Activated CD4-positive, alpha-beta T cell treated with anti-CD3 and anti-CD28 coated beads, Interleukin-2, Interleukin-4, amounts not matched to agents 100 ng/mL and 50 ng/mL, durations not matched to agents 16 hours and 8 hours (primary cell): Measurements from ENCODE around the gene INSIG1.

Source experiments
- DNase-seq: peaks from one replicate; pipeline ENCODE4 v3.0.0-alpha.2; 2020; ENCODE audit warnings: low spot score

The INSIG1 gene

DNA sequence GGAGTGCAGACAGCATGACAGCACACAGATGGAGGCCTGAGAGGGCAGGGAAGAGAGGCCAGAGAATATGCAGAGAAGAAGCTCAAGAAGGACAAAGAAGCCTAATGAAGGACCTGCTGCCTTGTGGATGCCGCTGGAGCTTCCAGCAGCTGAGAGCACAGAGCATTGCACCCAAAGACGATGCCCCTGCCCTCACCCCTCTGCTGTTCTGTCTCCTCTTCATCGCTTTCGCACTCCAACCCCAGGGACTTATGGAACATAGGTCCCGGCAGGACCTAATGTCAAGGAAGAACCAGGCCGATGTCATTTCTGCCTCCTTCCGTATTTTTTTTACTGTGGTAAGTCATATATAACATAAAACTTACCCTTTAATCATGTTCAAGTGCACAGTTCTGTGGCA is 12.3 kb upstream of the INSIG1 start:
- DNase-seq, result no peak

DNA sequence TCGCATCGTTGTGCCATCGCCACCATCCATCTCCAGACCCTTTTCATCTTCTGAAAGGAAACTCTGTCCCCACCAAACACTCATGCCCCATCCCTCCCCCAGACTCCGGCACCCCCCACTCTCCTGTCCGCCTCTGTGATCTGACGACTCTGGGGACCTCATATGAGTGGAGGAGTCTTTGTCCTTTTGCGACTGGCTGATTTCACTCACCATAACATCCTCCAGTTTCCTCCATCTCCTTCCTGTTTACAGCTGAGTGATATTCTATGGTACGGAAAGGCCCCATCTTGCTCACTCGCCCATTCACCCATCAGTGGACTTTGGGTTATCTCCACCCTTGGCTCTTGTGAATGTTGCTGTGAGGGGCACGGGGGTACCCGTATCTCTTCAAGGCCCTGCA is 11.8 kb upstream of the INSIG1 start:
- peak; percentile 42 for DNase-seq

DNA sequence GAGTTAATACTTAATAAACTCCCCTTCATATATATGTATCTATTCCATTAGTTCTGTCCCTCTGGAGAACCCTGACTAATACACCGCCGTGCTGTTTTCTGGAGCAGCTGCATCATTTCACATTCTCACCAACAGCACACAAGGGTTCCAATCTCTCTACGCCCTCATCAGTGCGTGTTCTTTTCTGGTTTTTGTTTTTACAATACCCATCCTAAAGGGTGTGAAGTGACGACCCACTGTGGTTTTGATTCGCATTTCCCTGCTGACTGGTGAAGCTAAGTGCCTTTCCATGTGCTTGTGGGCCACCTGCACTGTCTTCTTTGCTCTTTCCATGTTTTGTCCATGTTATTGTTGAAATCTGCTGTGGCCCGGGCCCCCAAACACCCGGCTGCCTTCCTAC is 11.0 kb upstream of the INSIG1 start:
- DNase-seq, result peak; percentile 52

DNA sequence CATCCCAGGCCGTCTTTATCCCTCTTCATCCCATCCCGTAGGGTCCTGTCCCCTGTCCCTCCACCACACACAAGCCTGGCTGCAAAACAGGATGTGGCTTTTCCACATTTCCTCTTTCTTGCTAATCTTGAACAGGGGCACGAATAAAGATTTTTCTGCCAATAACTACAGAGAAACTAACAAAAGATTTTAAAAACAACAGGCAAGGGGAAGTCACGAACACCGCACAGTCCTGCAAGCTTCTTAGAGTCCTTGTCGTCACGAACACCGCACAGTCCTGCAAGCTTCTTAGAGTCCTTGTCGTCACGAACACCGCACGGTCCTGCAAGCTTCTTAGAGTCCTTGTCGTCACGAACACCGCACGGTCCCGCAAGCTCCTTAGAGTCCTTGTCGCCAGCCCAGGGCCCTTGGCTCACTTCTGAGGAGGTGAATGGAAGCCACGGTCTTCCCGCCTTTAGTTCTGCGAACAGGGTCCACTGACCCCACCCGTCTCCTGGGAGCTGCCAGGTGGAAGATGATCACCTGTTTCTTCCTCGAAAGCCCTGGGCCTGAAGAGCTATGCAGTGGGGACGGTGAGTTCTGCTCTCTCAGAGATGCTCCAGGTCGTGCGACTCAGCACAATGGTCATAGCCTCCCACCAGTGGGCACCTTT is 10.3 kb upstream of the INSIG1 start:
- DNase-seq, result no peak

DNA sequence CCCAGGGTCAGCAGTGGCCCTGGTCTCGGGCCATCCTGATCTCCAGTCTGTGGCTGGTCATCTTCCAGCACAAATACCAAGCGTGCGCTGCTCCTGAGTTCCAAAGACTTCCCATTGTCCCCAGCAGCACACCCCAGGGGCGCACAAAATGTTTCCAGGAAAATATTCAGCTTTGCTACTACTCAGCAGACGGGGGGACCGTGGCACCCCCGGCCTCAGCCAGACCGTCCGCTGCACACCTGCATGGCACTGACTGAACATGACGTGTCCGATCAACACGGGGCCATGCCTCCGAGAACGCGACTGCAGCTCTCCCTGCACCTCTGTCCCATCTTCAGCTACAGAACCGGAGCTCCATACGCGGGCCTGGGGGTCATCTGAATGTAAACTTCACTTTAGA is 9.6 kb upstream of the INSIG1 start:
- no peak for DNase-seq

DNA sequence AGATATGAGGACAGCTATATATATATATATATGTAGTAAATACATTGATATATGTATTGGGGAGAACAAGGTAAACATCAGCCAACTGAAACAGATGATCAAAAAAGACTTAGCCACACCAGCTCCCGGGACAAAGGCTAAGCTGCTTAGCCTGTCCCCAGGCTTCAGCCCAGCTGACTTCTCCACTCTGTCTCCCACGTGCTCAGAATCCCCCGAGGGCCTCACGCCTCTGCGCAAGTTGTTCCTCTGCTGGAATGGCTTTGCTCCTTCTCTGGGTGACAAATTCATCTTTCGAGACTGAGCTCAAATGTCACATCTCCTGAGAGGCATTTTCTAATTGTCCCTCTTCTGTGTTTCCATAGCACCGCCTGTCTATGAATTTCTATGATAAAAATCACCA is 8.6 kb upstream of the INSIG1 start:
- no peak for DNase-seq

DNA sequence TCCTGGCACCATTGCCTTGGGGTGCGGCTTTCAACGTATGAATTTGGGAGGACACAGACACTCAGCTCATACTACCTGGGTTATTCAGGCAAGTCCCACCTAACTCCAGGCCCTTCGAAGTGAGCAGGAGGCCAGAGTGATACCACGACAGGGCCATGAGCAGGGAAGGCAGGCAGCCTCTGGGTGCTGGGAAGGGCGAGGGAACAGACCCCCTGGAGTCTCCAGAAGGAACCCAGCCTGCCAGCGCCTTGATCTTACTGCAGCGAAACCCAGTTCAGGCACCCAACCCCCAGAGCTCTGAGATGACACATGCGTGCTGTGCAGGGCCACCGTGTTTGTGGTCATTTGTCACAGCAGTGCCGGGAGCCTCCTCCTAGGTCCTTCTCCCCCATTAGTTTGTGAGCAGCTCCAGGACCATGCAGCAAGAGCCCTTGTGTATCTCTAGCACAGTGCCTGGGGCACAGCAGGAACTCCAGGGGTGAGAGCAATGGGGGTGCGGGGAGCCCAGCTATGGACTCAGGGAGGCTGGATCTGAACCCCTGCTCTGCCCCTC is 7.7 kb upstream of the INSIG1 start:
- DNase-seq, result no peak

DNA sequence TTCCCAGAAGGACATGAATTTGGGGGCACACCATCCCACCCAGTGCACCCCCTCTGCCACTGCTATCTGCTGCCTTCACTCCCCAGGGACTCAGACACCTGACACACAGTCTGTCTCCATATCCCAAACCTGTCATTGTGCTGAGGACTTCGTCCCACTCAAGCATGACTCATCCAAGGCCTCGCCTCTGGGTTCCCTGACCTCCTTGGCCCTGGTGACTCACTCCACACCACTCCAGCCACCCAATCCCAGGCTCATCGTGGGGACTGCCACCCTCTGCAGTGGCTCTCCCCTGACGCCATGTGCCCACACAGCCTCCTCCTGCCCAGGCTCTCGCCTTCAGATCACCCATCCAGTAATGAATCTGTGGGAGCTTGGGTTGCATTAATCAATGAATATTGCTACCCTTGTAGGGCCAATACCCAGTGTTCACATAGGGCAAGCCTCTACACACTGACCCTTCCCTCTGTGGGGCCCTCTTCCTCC is 6.6 kb upstream of the INSIG1 start:
- no peak for DNase-seq

DNA sequence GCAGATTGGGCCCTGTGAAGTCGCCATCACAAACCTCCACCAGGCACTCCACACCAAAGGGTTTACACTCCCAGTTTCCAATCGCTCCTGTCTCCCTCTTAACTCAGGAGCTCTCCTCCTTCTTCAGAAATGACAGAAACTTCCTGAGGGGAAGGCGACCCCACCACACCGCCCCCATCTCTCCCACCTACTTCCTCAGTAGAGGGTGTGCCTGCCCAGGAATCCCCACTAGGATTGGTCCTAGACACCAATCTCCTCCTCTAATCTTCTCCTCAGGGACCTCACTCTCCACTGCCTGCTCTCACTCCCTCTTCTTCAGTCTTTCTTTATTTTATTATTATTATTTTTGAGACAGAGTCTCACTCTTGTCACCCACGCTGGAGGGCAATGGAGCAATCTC is 5.9 kb upstream of the INSIG1 start:
- no peak for DNase-seq

DNA sequence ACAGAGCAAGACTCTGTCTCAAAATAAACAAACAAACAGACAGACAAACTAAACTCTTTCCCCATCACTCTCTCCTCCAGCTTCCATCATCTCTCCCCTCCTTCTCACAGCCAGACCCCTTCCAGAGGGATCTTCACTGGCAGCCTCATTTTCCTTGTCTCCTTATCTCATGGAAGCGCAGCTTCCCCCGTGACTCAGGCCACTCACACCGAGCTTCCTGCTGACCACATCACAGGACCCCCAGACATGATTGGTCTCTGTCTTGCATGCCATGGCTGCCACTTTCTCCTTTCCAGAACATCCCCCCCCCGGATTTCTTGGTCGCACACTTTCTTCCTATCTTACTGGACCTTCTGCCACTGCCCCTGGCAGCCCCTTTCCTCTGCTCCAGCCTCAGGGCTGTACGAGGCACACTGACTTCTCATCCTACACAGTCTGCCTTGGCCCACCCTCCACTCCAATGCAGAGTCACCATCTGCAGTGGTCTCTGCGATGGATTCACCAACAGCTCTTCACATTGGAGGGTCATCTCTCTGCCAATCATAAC is 4.9 kb upstream of the INSIG1 start:
- DNase-seq, result no peak

DNA sequence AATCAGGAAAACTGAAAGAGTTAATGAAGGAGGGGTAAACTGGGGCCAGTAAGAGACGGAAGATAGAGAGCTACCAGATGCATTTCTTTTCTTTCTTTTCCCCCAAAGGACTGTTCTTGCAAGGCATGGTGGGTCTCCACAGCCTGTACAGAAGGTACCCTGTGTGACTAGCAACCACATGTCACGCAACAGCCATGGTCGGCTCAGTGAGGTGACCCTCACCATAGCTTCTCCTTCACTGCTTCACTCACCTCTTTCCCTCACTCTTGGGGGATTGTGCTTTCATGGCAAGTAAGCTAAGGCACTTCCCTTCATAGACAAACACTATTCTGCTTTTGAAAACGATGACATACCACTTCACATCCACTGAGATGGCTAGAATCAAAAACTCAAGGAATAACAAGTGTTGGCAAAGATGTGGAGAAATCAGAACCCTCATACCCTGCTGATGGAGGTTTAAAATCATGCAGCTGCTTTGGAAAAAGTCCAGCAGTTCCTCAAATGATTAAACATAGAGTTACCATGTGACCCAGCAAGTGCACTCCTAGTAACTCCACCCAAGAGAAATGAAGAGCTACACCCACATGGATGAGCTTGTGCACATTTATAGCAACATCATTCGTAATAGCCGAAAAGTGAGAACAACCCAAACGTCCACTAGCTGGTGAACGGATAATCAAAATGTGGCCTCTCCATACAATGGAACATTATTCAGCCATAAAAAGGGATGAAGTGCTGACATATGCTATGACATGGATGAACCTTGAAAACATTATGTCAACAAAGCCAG is 3.8 kb upstream of the INSIG1 start:
- no peak for DNase-seq

DNA sequence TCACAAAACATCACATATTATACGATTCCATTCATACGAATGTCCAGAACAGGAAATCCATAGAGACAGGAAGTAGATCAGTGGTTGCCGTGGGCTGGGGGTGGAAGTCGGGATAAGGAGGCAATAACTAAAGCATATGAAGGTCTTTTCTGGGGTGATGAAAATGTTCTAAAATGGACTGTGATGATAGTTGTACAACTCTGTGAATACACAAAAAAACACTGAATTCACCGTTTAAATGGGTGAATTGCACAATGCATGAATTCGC is 3.2 kb upstream of the INSIG1 start:
- DNase-seq, result no peak

DNA sequence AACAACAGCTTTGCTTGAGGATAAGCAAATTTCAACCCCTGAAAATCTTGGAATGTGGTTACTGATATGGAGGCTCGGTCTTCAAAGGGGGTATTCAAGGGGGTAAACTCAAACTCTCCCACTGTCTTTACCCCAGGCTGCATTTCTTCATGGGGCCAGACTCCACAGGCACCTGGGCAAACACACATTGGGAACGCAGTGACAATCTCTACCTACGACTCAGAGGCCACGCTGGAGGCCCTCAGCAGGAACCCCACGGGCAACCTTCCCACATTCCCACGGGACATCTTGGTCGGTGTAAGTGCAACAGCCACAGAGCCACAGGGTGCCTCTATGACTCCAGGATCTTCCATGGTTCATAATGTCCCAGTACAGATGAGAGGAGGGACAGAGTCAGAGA is 2.2 kb upstream of the INSIG1 start:
- no peak for DNase-seq

DNA sequence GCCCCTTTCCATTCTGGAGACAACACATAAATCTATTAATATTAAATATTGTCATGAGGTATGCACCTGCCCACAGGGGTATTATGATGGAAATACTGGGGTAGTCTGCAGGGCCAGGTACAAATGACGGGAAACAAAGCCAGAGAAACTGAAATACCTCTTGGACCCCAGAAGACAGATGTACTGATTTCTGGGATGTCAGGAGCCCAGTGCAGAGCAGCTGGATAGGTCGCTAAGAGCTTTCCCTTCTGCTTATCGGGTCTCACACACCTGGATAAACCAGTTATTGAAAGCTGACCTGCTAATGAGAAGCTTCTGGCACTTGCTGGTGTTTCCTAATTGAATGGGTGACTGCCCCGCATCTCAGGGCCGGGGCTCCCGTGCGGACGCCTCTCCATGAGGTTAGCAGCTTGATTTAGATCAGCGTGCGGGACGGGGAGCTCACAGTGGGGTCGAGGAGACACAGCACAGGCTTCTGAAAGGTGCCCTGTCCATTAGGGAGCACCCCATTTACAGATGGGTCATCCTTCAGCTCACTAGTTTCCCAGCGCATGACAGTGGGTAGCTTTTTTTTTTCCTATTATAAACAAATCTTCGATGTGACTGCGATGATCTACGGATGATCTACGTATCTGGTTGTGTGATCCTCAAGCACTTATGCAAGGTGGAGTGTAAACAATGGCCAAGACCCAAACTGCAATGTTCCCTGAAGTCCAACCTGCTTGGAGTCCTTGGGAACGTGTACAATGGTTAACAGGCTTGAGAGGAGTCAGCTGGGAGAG is 1.5 kb upstream of the INSIG1 start:
- no peak for DNase-seq

DNA sequence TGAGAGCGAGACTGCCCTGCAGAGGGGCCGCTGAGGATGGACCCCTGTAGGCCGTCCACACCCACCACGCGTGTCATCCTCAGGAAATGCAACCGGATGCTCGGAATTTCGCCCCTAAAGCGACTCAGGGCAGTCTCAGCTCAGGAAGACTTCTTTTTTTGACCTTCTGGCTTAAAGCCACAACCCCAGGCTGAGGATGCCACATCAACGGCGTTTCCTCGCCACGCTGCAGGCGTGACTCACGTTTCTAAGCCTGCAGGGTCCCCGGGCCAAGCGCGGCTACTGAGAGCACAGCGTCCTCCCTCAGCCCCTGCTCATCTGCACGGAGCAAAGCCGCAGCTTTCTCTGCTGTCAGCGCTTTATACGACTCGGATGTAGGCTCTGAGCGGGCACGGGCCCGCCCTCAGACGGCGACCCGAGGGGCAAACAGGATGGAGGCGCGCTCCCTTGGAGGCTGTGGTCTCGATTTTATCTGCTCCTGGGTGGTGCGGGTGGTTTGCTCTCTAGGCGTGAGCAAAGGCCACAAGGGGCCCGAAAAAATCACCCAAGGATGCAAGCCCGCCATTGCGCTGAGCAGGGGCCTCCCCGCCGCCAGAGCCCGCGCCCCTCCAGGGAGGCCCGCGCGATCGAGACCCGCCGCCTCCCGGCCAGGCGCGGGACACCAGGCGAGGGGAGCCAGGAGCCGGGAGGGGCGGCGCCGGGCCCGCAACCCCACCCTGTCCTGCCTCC is 726 bp upstream of the INSIG1 start:
- peak; percentile 89 for DNase-seq

DNA sequence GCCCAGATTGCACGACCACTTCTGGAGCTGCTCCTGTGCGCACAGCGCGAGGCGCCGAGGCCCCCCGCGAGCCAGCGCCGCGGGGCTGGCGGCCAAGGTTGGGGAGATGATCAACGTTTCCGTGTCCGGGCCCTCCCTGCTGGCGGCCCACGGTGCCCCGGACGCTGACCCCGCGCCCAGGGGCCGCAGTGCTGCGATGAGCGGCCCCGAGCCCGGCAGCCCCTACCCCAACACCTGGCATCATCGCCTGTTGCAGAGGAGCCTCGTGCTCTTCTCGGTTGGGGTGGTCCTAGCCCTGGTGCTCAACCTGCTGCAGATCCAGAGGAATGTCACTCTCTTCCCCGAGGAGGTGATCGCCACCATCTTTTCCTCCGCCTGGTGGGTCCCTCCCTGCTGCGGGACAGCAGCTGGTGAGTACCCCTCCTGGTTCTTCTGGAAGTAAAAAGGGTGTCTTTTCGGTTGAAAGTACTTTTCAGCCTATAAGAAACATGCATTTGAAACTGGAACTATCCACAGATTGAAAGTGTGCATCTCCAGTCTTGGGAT is 683 bp downstream of the INSIG1 start:
- no peak for DNase-seq

DNA sequence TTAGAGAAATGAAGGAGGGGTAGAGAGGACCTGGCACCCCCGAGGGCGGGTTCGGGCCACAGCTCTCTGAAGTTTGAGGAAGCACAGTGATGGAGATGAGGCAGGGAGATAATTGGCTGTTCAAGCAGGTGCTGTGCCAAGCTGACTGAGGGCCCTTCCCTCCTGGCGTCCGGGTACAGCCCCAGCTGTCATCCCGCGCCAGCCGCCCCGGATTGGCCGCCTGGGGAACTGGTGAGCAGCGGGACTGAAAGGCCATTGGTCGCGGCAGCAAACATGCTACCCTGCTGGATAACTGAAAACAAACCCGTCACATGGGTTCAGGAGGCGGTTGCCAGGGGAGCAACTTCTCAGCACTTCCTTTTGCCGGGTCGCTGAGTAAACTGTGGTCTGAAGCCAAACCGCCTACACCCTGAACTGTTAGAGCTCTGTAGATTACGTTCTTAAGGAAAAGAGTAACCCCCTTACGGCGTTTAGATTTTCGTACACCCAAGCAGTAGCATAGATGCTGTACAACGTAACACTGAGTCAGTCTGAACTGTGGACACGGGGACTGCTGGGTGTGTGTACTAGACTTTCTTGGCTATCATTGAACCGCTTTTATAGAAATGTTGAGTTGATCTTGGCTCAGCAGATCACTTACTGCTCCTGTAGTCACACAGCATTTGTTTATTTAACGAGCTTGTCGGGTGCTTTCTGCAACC is 1.3 kb downstream of the INSIG1 start:
- DNase-seq, result peak; percentile 96

DNA sequence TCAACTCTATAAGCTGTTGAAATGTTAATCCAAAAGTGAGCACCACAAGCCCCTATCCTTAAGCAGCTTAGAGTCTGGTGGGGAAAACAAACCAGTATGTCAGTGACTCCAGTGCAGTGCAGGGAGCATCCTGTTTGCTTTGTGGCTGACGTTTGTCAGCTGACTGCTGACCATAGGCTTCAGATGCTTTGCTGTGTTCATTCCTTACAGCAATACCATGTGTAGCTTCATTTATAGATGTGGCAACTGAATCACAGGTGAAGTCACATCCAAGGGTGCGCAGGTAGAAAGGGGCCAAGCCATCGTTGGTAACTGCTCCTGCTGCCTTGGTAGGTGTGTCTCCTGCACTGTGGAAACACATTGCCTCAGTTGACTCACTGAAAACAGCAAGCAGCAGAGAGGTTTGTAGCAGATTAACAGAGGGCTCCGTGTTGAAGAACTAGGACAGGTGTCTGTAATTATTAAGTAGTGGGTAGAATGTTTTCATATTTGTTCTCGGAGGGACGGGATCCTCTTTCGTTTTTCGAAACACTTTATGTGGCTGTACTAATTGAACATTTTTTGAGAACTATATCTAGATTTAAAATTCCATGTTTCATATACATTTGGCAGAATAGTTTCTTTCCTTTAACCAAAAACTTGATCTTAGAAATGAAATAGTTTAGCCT is 2.0 kb downstream of the INSIG1 start:
- DNase-seq, result peak; percentile 31

DNA sequence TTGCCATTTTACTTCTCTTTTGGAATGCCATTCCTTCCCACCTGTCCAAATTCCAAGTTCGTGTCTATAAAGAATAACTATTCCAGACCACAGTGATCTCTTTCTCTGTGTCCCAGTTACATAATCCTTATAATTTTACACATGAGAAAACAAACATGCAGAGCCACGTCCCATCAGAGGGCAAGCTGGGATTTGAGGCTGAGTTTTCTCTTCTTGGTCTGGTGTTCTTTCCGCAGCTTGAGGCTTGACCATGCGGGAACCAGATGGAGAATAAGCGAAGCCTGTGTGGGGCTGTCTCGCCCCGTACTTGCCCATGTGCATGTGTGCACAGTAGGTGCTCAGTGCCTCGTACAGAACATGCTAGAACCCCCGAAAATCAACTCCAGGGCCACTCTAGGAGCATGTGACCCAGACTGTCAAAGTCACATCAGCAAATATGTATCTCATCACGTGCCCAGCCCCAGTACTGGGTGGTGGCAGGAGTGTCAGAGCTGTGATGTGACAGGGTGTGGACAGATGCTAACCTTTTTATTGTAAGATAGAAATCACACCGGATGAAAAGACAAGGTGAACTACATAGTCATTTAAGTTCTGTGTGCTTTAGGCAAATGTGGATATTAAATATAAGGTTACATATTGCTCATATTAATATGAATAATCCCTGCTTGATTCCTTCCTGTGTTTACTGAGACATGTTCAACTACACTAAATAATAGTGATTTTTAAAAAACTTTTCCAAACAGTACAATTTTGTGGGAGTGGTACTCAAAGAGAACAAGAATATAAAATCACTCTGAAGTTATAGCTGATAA is 3.2 kb downstream of the INSIG1 start:
- peak; percentile 35 for DNase-seq
